ENCODE data around the gene MERTK. TPM values are rescaled to one million over a fixed set of nuclear protein-coding genes. Genes with fewer than 3 reads are reported as not detected.

The MERTK gene
- polyA plus RNA-seq, 1 of the 3 experiments (the other 2 are of a cell fraction), result 9.6 TPM

DNA sequence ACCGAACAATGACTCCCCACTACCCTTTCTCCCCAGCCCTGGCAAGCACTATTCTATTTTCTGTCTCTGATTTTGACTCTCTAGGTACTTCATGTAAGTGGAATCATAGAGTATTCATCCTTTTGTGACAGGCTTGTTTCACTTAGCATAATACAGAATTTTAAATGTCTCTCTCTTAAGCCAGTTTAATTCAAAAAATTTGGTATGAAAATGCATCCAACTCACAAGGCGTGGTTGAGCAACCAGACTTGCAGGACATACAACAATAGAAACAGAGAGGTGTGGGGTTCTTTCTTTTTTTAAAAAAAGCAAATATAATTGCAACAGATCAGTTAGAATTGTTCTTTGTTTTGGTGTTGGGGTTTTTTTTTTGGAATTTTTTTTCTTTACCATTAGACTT is 109.1 kb downstream of the MERTK start:
- Histone ChIP-seq H3K4me2 (no peak overlapping the region), H3K27ac (ENCODE audit: low read depth in 2 of 2, low read length in 1 of 2) (no peak overlapping the region), H3K9ac (no peak overlapping the region), H3K9me2 (no peaks in the 10 kb centered on the region), H4K20me1 (ENCODE audit: insufficient read depth) (no peaks in the 10 kb centered on the region), H3K9me3 (no peaks in the 10 kb centered on the region), H2AFZ (ENCODE audit: low read depth) (no peak overlapping the region), H3K79me2 (ENCODE audit: insufficient read depth) (no peaks in the 10 kb centered on the region), H3K36me3 (replicated peaks in 1 of 2; ENCODE audit: control insufficient read depth in 1 of 2, insufficient read depth in 2 of 2, low read length in 1 of 2) (no peaks in the 10 kb centered on the region), H3K27me3 (ENCODE audit: insufficient read depth) (no peaks in the 10 kb centered on the region), H3K4me1 (ENCODE audit: control insufficient read depth in 1 of 2, insufficient read depth in 2 of 2, low read depth in 1 of 2, low read length in 1 of 2) (no peaks in the 10 kb centered on the region), H3F3A (replicated peaks; ENCODE audit: insufficient read depth) (no peaks in the 10 kb centered on the region), H3K4me3 (ENCODE audit: low read depth in 2 of 2, low read length in 1 of 2) (no peak overlapping the region)
- ChIA-PET CTCF (interaction anchor here (1.1 kb wide), 1 partner anchor 10 kb away, joined by 3 read pairs; no protein-coding TSS in a partner anchor), POLR2A (no interaction called here)
- 99% methylated on average over 2 of the region's 2 CpGs for WGBS (ENCODE audit: low lambda C conversion rate)
- DNase-seq, result no peak
- TF ChIP-seq RXRA (IDR thresholded peaks at IDR 0.05; ENCODE audit: borderline replicate concordance, low read depth) (no peak), YY1 (IDR thresholded peaks at IDR 0.05; ENCODE audit: low read depth) (no peak), CHD2 (IDR thresholded peaks at IDR 0.05; ENCODE audit: low read length, partially characterized antibody) (no peak), NRF1 (IDR thresholded peaks at IDR 0.05; ENCODE audit: low read depth, low read length) (no peak), SIN3A (IDR thresholded peaks at IDR 0.05; ENCODE audit: borderline replicate concordance, low read depth, low read length) (no peak), REST (IDR thresholded peaks at IDR 0.05; ENCODE audit: low read depth, low read length) (no peak), FOXJ3 (CRISPR knock-in tag; IDR thresholded peaks at IDR 0.05) (no peak), RCOR1 (IDR thresholded peaks at IDR 0.05; ENCODE audit: low read length) (no peak), JUND (IDR thresholded peaks at IDR 0.05) (no peak)

DNA sequence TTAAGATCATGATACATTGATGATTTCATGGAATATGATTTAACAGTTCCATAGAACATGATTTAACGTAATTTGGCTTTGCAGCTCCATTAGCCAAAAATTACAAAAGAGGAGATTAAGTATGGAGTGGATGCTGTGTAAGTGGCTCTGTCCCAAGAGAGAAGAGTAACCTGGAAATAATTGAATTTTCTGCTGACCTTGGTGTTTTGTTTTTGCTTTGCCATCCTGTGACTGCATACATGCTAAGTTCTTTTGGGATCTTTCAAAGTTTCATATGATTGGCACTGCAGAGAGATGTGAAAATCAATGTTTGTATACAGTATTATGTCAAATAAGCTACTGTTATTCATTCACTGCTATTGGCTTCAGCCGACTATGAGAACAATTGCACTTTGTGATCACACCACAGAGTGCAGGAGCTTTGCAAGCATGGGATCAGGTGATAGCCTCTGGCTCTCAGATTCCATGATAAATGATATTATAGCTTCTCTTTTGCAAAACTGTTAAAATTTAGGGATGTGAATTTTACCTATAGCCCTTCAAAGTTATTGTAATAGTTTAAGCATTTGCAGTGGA is 110.6 kb downstream of the MERTK start:
- H3K36me3 ChIP-seq (replicated peaks in 1 of 2; ENCODE audit: control insufficient read depth in 1 of 2, insufficient read depth in 2 of 2, low read length in 1 of 2), result no peaks in the 10 kb centered on the region
- H3K27ac ChIP-seq (ENCODE audit: low read depth in 2 of 2, low read length in 1 of 2), result no peak overlapping the region
- H3K4me3 ChIP-seq (ENCODE audit: low read depth in 2 of 2, low read length in 1 of 2), result no peak overlapping the region
- no peaks in the 10 kb centered on the region for H3K9me2 ChIP-seq
- no peaks in the 10 kb centered on the region for H3K79me2 ChIP-seq (ENCODE audit: insufficient read depth)
- DNase-seq, result no peak
- no peak overlapping the region for H3K4me2 ChIP-seq
- POLR2A ChIA-PET, result no interaction called here
- H3K27me3 ChIP-seq (ENCODE audit: insufficient read depth), result no peaks in the 10 kb centered on the region
- H3K4me1 ChIP-seq (ENCODE audit: control insufficient read depth in 1 of 2, insufficient read depth in 2 of 2, low read depth in 1 of 2, low read length in 1 of 2), result no peaks in the 10 kb centered on the region
- H3F3A ChIP-seq (replicated peaks; ENCODE audit: insufficient read depth), result no peaks in the 10 kb centered on the region
- no peak overlapping the region for H2AFZ ChIP-seq (ENCODE audit: low read depth)
- no peak overlapping the region for H3K9ac ChIP-seq
- no peaks in the 10 kb centered on the region for H3K9me3 ChIP-seq
- H4K20me1 ChIP-seq (ENCODE audit: insufficient read depth), result no peaks in the 10 kb centered on the region
- CTCF ChIA-PET, result no interaction called here
- WGBS (ENCODE audit: low lambda C conversion rate), result 85% methylated on average over 2 of the region's 2 CpGs
- TF ChIP-seq FOSL2 (IDR thresholded peaks at IDR 0.05; ENCODE audit: borderline replicate concordance, low read depth) (no peak), SMC3 (IDR thresholded peaks at IDR 0.05; ENCODE audit: low read depth, low read length) (no peak), ZBTB33 (IDR thresholded peaks at IDR 0.05; ENCODE audit: borderline replicate concordance, low read depth) (no peak), USF1 (IDR thresholded peaks at IDR 0.05; ENCODE audit: borderline replicate concordance, low read depth) (no peak), RXRA (IDR thresholded peaks at IDR 0.05; ENCODE audit: borderline replicate concordance, low read depth) (no peak), TAF1 (IDR thresholded peaks at IDR 0.05; ENCODE audit: borderline replicate concordance, low read depth, low read length) (no peak), NFIC (IDR thresholded peaks at IDR 0.05; ENCODE audit: borderline replicate concordance) (no peak), MAX (IDR thresholded peaks at IDR 0.05; ENCODE audit: low read depth) (no peak), CHD2 (IDR thresholded peaks at IDR 0.05; ENCODE audit: low read length, partially characterized antibody) (no peak), RAD21 (IDR thresholded peaks at IDR 0.05; ENCODE audit: low read length) (no peak), FOXJ3 (CRISPR knock-in tag; IDR thresholded peaks at IDR 0.05) (no peak), TCF12 (IDR thresholded peaks at IDR 0.05) (no peak), NRF1 (IDR thresholded peaks at IDR 0.05; ENCODE audit: low read depth, low read length) (no peak), EZH2phosphoT487 (IDR thresholded peaks at IDR 0.05; ENCODE audit: borderline replicate concordance, low read depth) (no peak)
- TF ChIP-seq, protein P1, sequence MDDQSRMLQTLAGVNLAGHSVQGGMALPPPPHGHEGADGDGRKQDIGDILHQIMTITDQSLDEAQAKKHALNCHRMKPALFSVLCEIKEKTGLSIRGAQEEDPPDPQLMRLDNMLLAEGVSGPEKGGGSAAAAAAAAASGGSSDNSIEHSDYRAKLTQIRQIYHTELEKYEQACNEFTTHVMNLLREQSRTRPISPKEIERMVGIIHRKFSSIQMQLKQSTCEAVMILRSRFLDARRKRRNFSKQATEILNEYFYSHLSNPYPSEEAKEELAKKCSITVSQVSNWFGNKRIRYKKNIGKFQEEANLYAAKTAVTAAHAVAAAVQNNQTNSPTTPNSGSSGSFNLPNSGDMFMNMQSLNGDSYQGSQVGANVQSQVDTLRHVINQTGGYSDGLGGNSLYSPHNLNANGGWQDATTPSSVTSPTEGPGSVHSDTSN (IDR thresholded peaks at IDR 0.05), result no peak

Measured in SK-N-SH (cell line).